Colonic mucosa (tissue), 4 donors: ENCODE results near the gene GGTLC1. TPM values are rescaled to one million over a fixed set of nuclear protein-coding genes. Genes with fewer than 3 reads are reported as not detected.

Experiments used
- DNase-seq: peaks from one replicate; pipeline ENCODE4 v3.0.0-alpha.2; 2020
- H3K27ac ChIP-seq: fragments of 200-600 bp; one replicate; pipeline ENCODE4 v1.8.0; 2021
- H3K27me3 ChIP-seq: fragments of 200-600 bp; one replicate; pipeline ENCODE4 v1.8.0; 2021
- H3K36me3 ChIP-seq: fragments of 200-600 bp; one replicate; pipeline ENCODE4 v1.8.0; 2021
- H3K4me1 ChIP-seq: fragments of 200-600 bp; one replicate; pipeline ENCODE4 v1.8.0; 2021; ENCODE audit warnings: mild to moderate bottlenecking
- H3K4me3 ChIP-seq: fragments of 200-600 bp; one replicate; pipeline ENCODE4 v1.8.0; 2021
- H3K9ac ChIP-seq, 2 donors: one replicate each; pipeline ENCODE4 v1.7.0; 2013; ENCODE audit warnings: control low read depth in 2 of 2, low read depth in 2 of 2, low read length in 2 of 2
- H3K9me3 ChIP-seq: fragments of 200-600 bp; one replicate; pipeline ENCODE4 v1.8.0; 2021
- CTCF ChIP-seq: fragments of 200-600 bp; IDR thresholded peaks from one replicate; pipeline ENCODE4 v1.8.0; 2022; ENCODE audit warnings: antibody characterized with exemption, mild to moderate bottlenecking
- intact Hi-C: fragments of 100-400 bp; cut with DNase I; formaldehyde crosslinking; loops from one replicate; pipeline ENCODE4 v1.14.1; 2022
- total RNA-seq, 2 donors: library from RNA; stranded (reverse); fragmentation: NEBNext Ultra II Directional in 1 of 2; extraction: Animal tissue kit (Norgen Biotek cat#: 25700) in 1 of 2; gene quantifications; one replicate each; pipeline ENCODE4 v1.2.1, GENCODE V29; 2021
- donor health status: healthy.
- donor health status: DM: no; HTN: no; CAD: no.
- donor health status: DM: no; HTN: no; CAD: no.

Gene GGTLC1
- total RNA-seq, 2 donors from 2014 or later, result 0.27 TPM; not detected in 1

- DNase-seq, result no peak
- Histone ChIP-seq H3K36me3 (no peaks in the 10 kb centered on the region), H3K4me1 (no peaks in the 10 kb centered on the region), H3K4me3 (no peak overlapping the region), H3K27me3 (no peaks in the 10 kb centered on the region), H3K27ac (no peak overlapping the region), H3K9me3 (no peaks in the 10 kb centered on the region), H3K9ac (no peak overlapping the region)
- intact Hi-C loops, result no loop called here
- no peak for TF ChIP-seq CTCF
Measured at GRCh38 chr20:23955896-23956295, 32.7 kb downstream of the GGTLC1 start.

DNA sequence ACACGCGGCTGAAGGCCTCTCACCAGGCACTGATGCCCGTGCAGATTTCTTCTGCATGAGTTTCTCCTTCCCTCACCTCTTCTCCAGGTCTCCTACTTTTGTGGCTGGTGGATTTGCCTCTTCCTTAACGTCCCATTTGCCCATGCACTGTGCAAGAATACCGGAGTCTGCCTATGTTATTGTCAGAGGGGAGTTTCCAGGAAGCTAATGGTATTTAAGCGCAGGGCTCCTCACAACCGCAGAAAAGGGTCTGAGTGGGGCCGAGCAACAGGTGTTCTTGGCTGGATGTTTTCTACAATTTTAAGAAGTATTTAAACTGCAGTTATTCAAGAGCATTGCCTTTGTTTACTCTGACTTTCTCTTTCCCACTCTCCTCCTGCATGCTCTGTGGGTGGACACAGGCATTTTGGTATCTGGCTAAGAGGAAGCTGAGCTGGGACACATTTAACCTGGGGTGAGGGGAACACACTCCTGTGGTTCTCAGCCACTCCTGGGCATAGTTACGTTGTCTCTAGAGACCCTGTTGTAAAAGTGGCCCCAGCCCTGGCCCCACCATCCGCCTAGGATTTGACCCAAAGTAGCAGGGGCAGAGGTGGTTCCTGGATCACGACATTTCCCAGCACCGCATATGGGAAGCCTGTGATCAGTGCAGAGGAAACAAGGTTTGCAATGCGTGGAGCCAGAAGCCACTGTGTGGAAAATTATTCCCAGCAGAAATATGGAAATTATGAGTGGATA lies 34.4 kb downstream of the GGTLC1 start:
- no peak for DNase-seq
- no peaks in the 10 kb centered on the region for H3K27me3 ChIP-seq
- H3K4me3 ChIP-seq, result no peak overlapping the region
- H3K9ac ChIP-seq, result no peak overlapping the region
- H3K27ac ChIP-seq, result no peak overlapping the region
- H3K9me3 ChIP-seq, result no peaks in the 10 kb centered on the region
- TF ChIP-seq CTCF, result no peak
- intact Hi-C loops, result no loop called here
- H3K36me3 ChIP-seq, result no peaks in the 10 kb centered on the region
- H3K4me1 ChIP-seq, result no peaks in the 10 kb centered on the region

DNA sequence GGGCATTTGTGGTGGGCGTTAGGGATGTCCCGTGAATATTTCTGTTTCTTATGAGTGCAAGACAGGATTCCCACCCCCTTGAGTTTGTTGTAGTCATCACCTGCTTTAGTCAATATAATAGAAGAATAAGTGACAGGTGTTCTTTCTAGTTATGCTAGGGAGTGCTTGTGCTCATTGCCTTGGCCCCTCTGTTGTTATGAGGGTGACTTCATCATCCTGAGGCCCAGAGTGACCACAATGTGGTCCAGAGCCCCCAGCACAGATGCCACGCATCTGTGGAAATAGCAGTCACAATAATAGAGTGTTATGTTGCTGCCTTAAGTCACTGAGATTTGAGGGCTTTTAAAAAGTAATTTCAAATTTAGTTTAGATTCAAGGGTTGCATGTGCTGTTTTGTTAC lies 42.4 kb downstream of the GGTLC1 start:
- no peak for TF ChIP-seq CTCF
- H3K4me1 ChIP-seq, result no peaks in the 10 kb centered on the region
- H3K36me3 ChIP-seq, result no peaks in the 10 kb centered on the region
- no peak for DNase-seq
- H3K4me3 ChIP-seq, result no peak overlapping the region
- H3K27ac ChIP-seq, result no peak overlapping the region
- no peak overlapping the region for H3K9ac ChIP-seq
- intact Hi-C loops, result no loop called here
- H3K9me3 ChIP-seq, result no peaks in the 10 kb centered on the region
- H3K27me3 ChIP-seq, result no peaks in the 10 kb centered on the region

- Histone ChIP-seq H3K27ac (no peak overlapping the region), H3K9ac (no peak overlapping the region), H3K27me3 (no peaks in the 10 kb centered on the region), H3K36me3 (no peaks in the 10 kb centered on the region), H3K4me1 (no peaks in the 10 kb centered on the region), H3K9me3 (no peaks in the 10 kb centered on the region), H3K4me3 (no peak overlapping the region)
- intact Hi-C loops, result no loop called here
- no peak for DNase-seq
- TF ChIP-seq CTCF, result no peak
Measured at GRCh38 chr20:23943304-23943703, 45.3 kb downstream of the GGTLC1 start.

DNA sequence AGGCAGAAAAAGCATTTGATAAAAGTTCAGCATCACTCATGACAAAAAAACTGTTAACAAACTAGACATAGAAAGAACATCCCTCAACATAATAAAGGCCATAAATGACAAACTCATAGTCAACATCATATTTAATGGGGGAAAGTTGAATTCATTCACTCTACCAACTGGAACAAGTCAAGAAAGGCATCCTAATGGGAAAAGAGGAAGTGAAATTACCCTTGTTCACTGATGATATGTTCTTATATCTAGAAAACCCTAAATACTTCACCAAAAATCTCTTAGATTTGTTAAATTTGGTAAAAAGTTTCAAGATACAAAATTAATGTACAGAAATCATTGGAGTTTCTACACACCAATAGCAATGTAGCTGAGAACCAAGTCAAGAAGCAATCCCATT lies 48.9 kb downstream of the GGTLC1 start:
- TF ChIP-seq CTCF, result no peak
- intact Hi-C loops, result loop anchor here (5.0 kb wide), 1 partner anchor 978 kb away; no protein-coding TSS in a partner anchor
- H3K27me3 ChIP-seq, result no peaks in the 10 kb centered on the region
- no peaks in the 10 kb centered on the region for H3K36me3 ChIP-seq
- H3K4me3 ChIP-seq, result no peak overlapping the region
- H3K4me1 ChIP-seq, result no peaks in the 10 kb centered on the region
- no peak overlapping the region for H3K9ac ChIP-seq
- no peak overlapping the region for H3K27ac ChIP-seq
- H3K9me3 ChIP-seq, result no peaks in the 10 kb centered on the region
- DNase-seq, result no peak
